GM12875 (cell line): ENCODE data around the gene RASAL2.
"Not testable (repeated sequence)": the region's sequence is repeated elsewhere in the genome, so short reads cannot be mapped to it uniquely, and the experiment has no call there.

ENCODE experiments used
- H3K4me3 ChIP-seq: one replicate; pipeline ENCODE4 v1.5.1; 2011; ENCODE audit warnings: low read depth, low read length, control low read depth
- TF ChIP-seq, protein P1 (sequence below): IDR thresholded peaks from 2 replicates; pipeline ENCODE4 v1.5.1; 2011; ENCODE audit warnings: low read depth, mild to moderate bottlenecking, control low read depth, inconsistent platforms, low read length, moderate library complexity, borderline replicate concordance; ENCODE audit not compliant: insufficient read depth

Gene RASAL2

GRCh38 chr1:178075333-178075732 is 18.6 kb upstream of the RASAL2 start:
- TF ChIP-seq, protein P1, sequence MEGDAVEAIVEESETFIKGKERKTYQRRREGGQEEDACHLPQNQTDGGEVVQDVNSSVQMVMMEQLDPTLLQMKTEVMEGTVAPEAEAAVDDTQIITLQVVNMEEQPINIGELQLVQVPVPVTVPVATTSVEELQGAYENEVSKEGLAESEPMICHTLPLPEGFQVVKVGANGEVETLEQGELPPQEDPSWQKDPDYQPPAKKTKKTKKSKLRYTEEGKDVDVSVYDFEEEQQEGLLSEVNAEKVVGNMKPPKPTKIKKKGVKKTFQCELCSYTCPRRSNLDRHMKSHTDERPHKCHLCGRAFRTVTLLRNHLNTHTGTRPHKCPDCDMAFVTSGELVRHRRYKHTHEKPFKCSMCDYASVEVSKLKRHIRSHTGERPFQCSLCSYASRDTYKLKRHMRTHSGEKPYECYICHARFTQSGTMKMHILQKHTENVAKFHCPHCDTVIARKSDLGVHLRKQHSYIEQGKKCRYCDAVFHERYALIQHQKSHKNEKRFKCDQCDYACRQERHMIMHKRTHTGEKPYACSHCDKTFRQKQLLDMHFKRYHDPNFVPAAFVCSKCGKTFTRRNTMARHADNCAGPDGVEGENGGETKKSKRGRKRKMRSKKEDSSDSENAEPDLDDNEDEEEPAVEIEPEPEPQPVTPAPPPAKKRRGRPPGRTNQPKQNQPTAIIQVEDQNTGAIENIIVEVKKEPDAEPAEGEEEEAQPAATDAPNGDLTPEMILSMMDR, result no peak
- no peak overlapping the region for H3K4me3 ChIP-seq

DNA sequence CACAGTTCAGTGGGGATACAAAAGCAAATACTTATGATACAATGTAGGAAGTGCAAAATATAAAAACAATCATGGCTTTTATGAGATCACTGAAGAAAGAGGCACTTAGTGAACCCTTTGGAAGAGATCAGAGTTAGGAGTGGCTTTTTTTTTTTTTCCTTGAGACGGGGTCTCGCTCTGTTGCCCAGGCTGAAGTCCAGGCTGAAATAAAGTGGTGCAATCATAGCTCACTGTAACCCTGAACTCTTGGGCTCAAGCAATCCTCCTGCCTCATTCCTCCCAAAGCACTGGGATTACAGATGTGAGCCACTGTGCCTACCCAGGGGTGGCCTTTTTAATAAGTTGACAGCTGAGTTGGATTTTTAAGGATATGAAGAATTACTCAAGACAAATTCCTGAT is 17.3 kb upstream of the RASAL2 start:
- TF ChIP-seq, protein P1, result no peak
- H3K4me3 ChIP-seq, result no peak overlapping the region

DNA sequence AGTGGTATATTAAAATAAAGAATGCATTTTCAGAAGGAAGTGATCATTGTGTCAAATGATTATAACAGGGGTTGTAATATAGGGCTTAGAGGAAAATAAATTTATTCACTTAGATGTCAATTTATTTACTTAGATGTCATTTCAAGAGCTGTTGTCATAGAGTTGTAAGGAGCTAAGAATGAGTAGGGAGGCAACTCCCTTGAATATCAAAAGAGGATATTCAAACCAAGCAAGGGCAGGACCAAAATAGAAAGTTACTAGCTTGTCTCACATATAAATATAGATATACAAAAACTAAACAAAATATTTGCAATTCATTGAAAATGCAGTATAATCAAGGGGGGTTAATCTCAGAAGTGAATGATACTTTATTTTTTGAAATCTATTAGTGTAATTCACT is 16.0 kb upstream of the RASAL2 start:
- H3K4me3 ChIP-seq, result no peak overlapping the region
- TF ChIP-seq, protein P1, result no peak

DNA sequence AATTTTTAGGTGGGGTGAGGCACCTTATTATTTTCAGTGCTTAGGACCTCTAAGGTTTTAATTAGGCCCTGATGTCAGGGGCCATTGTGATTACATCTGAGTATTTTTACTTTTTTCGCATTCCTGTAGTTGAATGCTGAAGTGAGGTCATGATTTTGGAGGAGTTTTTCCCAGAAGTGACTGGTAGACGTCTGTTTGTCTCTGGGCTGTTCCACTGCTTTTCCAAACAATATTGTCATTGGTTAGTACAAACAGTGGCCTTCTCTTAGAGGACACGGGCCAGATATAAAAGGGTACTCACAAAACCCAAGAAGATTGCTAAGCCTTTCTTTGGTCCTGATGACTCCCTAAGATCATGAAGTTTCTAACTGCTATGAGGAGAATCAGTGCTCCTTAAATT is 7.6 kb upstream of the RASAL2 start:
- H3K4me3 ChIP-seq, result no peak overlapping the region

GRCh38 chr1:178086766-178087165 is 7.1 kb upstream of the RASAL2 start:
- TF ChIP-seq, protein P1, result no peak
- H3K4me3 ChIP-seq, result no peak overlapping the region

More for the DNA sequence above, 7.6 kb upstream of the RASAL2 start:
- TF ChIP-seq, protein P1, result no peak

- TF ChIP-seq, protein P1, result no peak
Measured at GRCh38 chr1:178088651-178089050, 5.3 kb upstream of the RASAL2 start.

DNA sequence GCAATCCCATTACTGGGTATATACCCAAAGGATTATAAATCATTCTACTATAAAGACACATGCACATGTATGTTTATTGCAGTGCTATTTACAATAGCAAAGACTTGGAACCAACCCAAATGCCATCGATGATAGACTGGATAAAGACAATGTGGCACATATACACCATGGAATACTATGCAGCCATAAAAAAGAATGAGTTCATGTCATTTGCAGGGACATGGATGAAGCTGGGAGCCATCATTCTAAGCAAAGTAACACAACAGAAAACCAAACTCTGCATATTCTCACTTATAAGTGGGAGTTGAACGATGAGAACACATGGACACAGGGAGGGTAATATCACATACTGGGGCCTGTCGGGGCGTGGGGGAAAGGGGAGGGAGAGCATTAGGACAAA is 2.5 kb upstream of the RASAL2 start:
- H3K4me3 ChIP-seq, result not testable (repeated sequence)

More at GRCh38 chr1:178088651-178089050, 5.3 kb upstream of the RASAL2 start:
- no peak overlapping the region for H3K4me3 ChIP-seq
